HG02943 (cell line): ENCODE measurements around the gene ADAMTS19.
"Not testable (repeated sequence)": the region's sequence is repeated elsewhere in the genome, so short reads cannot be mapped to it uniquely, and the experiment has no call there.

Experiments
- ATAC-seq: cut with Tn5 transposase; IDR thresholded peaks from one replicate; pipeline ENCODE4 v1.9.1; 2021; ENCODE audit warnings: mild to moderate bottlenecking, low read depth, moderate library complexity; ENCODE audit not compliant: unreplicated experiment

Gene ADAMTS19

GRCh38 chr5:129563585-129563984, 103.5 kb downstream of the ADAMTS19 start:
- no peak for ATAC-seq

GRCh38 chr5:129569295-129569694, 109.2 kb downstream of the ADAMTS19 start:
- no peak for ATAC-seq

GRCh38 chr5:129572060-129572459, 112.0 kb downstream of the ADAMTS19 start:
- no peak for ATAC-seq

GRCh38 chr5:129584496-129584895, 124.4 kb downstream of the ADAMTS19 start:
- ATAC-seq, result not testable (repeated sequence)

- no peak for ATAC-seq
Measured at GRCh38 chr5:129591508-129592160, 131.5 kb downstream of the ADAMTS19 start.

GRCh38 chr5:129593525-129593924, 133.4 kb downstream of the ADAMTS19 start:
- no peak for ATAC-seq

GRCh38 chr5:129601576-129601975, 141.5 kb downstream of the ADAMTS19 start:
- no peak for ATAC-seq

- ATAC-seq, result no peak
Measured at GRCh38 chr5:129608350-129608749, 148.3 kb downstream of the ADAMTS19 start.

- ATAC-seq, result no peak
Measured at GRCh38 chr5:129609710-129610109, 149.6 kb downstream of the ADAMTS19 start.

GRCh38 chr5:129616517-129616916, 156.4 kb downstream of the ADAMTS19 start:
- no peak for ATAC-seq

- ATAC-seq, result no peak
Measured at GRCh38 chr5:129617206-129617605, 157.1 kb downstream of the ADAMTS19 start.

- no peak for ATAC-seq
Measured at GRCh38 chr5:129619782-129620181, 159.7 kb downstream of the ADAMTS19 start.

GRCh38 chr5:129622531-129622930, 162.4 kb downstream of the ADAMTS19 start:
- no peak for ATAC-seq

GRCh38 chr5:129629575-129629974, 169.5 kb downstream of the ADAMTS19 start:
- ATAC-seq, result no peak

GRCh38 chr5:129630101-129630500, 170.0 kb downstream of the ADAMTS19 start:
- no peak for ATAC-seq

- ATAC-seq, result no peak
Measured at GRCh38 chr5:129631961-129632360, 171.9 kb downstream of the ADAMTS19 start.

GRCh38 chr5:129637501-129637900, 177.4 kb downstream of the ADAMTS19 start:
- not testable (repeated sequence) for ATAC-seq

- ATAC-seq, result no peak
Measured at GRCh38 chr5:129639331-129639730, 179.2 kb downstream of the ADAMTS19 start.

GRCh38 chr5:129652349-129653056, 192.4 kb downstream of the ADAMTS19 start:
- ATAC-seq, result no peak

- no peak for ATAC-seq
Measured at GRCh38 chr5:129653057-129653375, 192.9 kb downstream of the ADAMTS19 start.

GRCh38 chr5:129653442-129653841, 193.3 kb downstream of the ADAMTS19 start:
- ATAC-seq, result no peak

GRCh38 chr5:129656952-129657351, 196.9 kb downstream of the ADAMTS19 start:
- ATAC-seq, result no peak
